Tibial artery (tissue), 4 donors: ENCODE results near the gene KBTBD2.
"Not testable (repeated sequence)": the region's sequence is repeated elsewhere in the genome, so short reads cannot be mapped to it uniquely, and the experiment has no call there.

Experiments
- DNase-seq, 2 donors: peaks; one replicate each; pipeline ENCODE4 v3.0.0-alpha.2; 2019
- H3K27ac ChIP-seq, 2 donors: fragments of 200-600 bp; sonication (generic) in 1 of 2; 1 replicate in 1 of 2; 2 replicates in 1 of 2; pipeline ENCODE4 v1.5.1; 2018 to 2019; ENCODE audit warnings: mild to moderate bottlenecking in 1 of 2
- H3K27me3 ChIP-seq, 2 donors: fragments of 200-600 bp; sonication (generic) in 1 of 2; one replicate each; pipeline versions ENCODE4 v1.5.1 to v1.6.0; 2016 to 2019
- H3K36me3 ChIP-seq, 3 donors: fragments of 200-600 bp; sonication (generic) in 2 of 3; one replicate each; pipeline ENCODE4 v1.5.1; 2016 to 2019; ENCODE audit warnings: mild to moderate bottlenecking in 2 of 3
- H3K4me1 ChIP-seq, 4 donors: fragments of 200-600 bp; sonication (generic) in 2 of 4; 1 replicate in 3 of 4; 2 replicates in 1 of 4; pipeline ENCODE4 v1.5.1; 2016 to 2019
- H3K4me3 ChIP-seq, 2 donors: fragments of 200-600 bp; sonication (generic) in 1 of 2; 1 replicate in 1 of 2; 2 replicates in 1 of 2; pipeline ENCODE4 v1.5.1; 2018 to 2019; ENCODE audit warnings: mild to moderate bottlenecking in 2 of 2
- H3K9me3 ChIP-seq, 3 donors: fragments of 200-600 bp; sonication (generic) in 1 of 3; one replicate each; pipeline ENCODE4 v1.5.1; 2016 to 2019
- CTCF ChIP-seq, 2 experiments: fragments of 200-600 bp in 1 of 2; fragments of 450-650 bp in 1 of 2; IDR thresholded peaks; one replicate each; pipeline ENCODE4 v1.5.1; 2017 to 2019; ENCODE audit warnings: antibody characterized with exemption in 2 of 2, mild to moderate bottlenecking in 1 of 2, moderate library complexity in 1 of 2
- intact Hi-C: fragments of 100-400 bp; cut with DNase I; formaldehyde crosslinking; loops from one replicate; pipeline ENCODE4 v1.15.0; 2023; ENCODE audit warnings: low total_unique reads

KBTBD2 gene

GRCh38 chr7:32870298-32870697 lies 21.3 kb downstream of the KBTBD2 start:
- Histone ChIP-seq H3K4me1 (peaks cover 0 to 23% (median 6%) of the 10 kb centered on the region in 4 donors), H3K27me3 (no peaks in the 10 kb centered on the region), H3K4me3 (no peak overlapping the region), H3K9me3 (no peaks in the 10 kb centered on the region), H3K36me3 (peaks cover 35 to 63% (median 56%) of the 10 kb centered on the region in 3 donors), H3K27ac (no peak overlapping the region)
- TF ChIP-seq CTCF (IDR thresholded peaks at IDR 0.05): no peak
- intact Hi-C loops: no loop called here
- no peak for DNase-seq

- no peak overlapping the region for H3K27ac ChIP-seq
- DNase-seq: no peak
- no peak overlapping the region for H3K4me3 ChIP-seq
- no peaks in the 10 kb centered on the region for H3K27me3 ChIP-seq
- peaks cover 34 to 67% (median 54%) of the 10 kb centered on the region in 3 donors for H3K36me3 ChIP-seq
- H3K4me1 ChIP-seq: peaks cover 0 to 18% (median 6%) of the 10 kb centered on the region in 4 donors
- no peaks in the 10 kb centered on the region for H3K9me3 ChIP-seq
- intact Hi-C loops: no loop called here
- no peak for TF ChIP-seq CTCF (IDR thresholded peaks at IDR 0.05)
These were observed 21.8 kb downstream of the KBTBD2 start for GRCh38 chr7:32869716-32870115.

- intact Hi-C loops: no loop called here
- no peaks in the 10 kb centered on the region for H3K27me3 ChIP-seq
- H3K36me3 ChIP-seq: peaks cover 19 to 55% (median 38%) of the 10 kb centered on the region in 3 donors
- H3K4me1 ChIP-seq: peaks cover 0 to 18% (median 6%) of the 10 kb centered on the region in 4 donors
- DNase-seq: no peak
- H3K27ac ChIP-seq: no peak overlapping the region
- TF ChIP-seq CTCF (IDR thresholded peaks at IDR 0.05): no peak
- H3K9me3 ChIP-seq: no peaks in the 10 kb centered on the region
- no peak overlapping the region for H3K4me3 ChIP-seq
These were observed 23.4 kb downstream of the KBTBD2 start for GRCh38 chr7:32868116-32868515.

GRCh38 chr7:32865448-32866030 lies 26.0 kb downstream of the KBTBD2 start:
- TF ChIP-seq CTCF (IDR thresholded peaks at IDR 0.05): no peak
- H3K4me3 ChIP-seq: no peak overlapping the region
- no peak overlapping the region for H3K27ac ChIP-seq
- peaks cover 19 to 46% (median 28%) of the 10 kb centered on the region in 3 donors for H3K36me3 ChIP-seq
- no peaks in the 10 kb centered on the region for H3K27me3 ChIP-seq
- intact Hi-C loops: no loop called here
- no peak for DNase-seq
- H3K9me3 ChIP-seq: no peaks in the 10 kb centered on the region
- H3K4me1 ChIP-seq: no peaks in the 10 kb centered on the region

GRCh38 chr7:32863872-32864271 lies 27.7 kb downstream of the KBTBD2 start:
- H3K27me3 ChIP-seq, H3K4me1 ChIP-seq, H3K9me3 ChIP-seq, H3K27ac ChIP-seq, H3K4me3 ChIP-seq, DNase-seq, intact Hi-C loops: not testable (repeated sequence)
- H3K36me3 ChIP-seq: peaks cover 7 to 30% (median 12%) of the 10 kb centered on the region in 3 donors

- DNase-seq: no peak
- intact Hi-C loops: no loop called here
- TF ChIP-seq CTCF (IDR thresholded peaks at IDR 0.05): no peak
- no peaks in the 10 kb centered on the region for H3K4me1 ChIP-seq
- no peaks in the 10 kb centered on the region for H3K27me3 ChIP-seq
- no peaks in the 10 kb centered on the region for H3K9me3 ChIP-seq
- H3K27ac ChIP-seq: no peak overlapping the region
- peaks cover 0 to 4% (median 2%) of the 10 kb centered on the region in 3 donors for H3K36me3 ChIP-seq
- H3K4me3 ChIP-seq: no peak overlapping the region
These were observed 31.5 kb downstream of the KBTBD2 start for GRCh38 chr7:32860090-32860489.
